HCT116 (cell line): ENCODE measurements around the gene PRKN.

Source experiments
- CBX3 ChIP-seq: IDR thresholded peaks from 2 replicates; pipeline ENCODE4 v1.6.1; 2012; ENCODE audit warnings: low read depth
- CTCF ChIP-seq, 3 experiments: fragments of 200-600 bp in 1 of 3; sonication (generic) in 1 of 3; IDR thresholded peaks in 2 of 3; conservative IDR thresholded peaks in 1 of 3; 2 replicates each; pipeline ENCODE4 v1.5.1; 2012 to 2017; ENCODE audit warnings: low read depth in 2 of 3, low read length in 2 of 3, antibody characterized with exemption in 1 of 3, borderline replicate concordance in 1 of 3, control low read depth in 1 of 3, mild to moderate bottlenecking in 1 of 3, mixed read lengths in 1 of 3, mixed run types in 1 of 3, moderate library complexity in 1 of 3; ENCODE audit not compliant: insufficient read depth in 1 of 3
- EGR1 ChIP-seq: IDR thresholded peaks from 2 replicates; pipeline ENCODE4 v1.6.1; 2012; ENCODE audit warnings: low read depth
- EZH2 ChIP-seq: fragments of 200-600 bp; sonication (generic); IDR thresholded peaks from 2 replicates; pipeline ENCODE4 v1.6.1; 2017; ENCODE audit warnings: antibody characterized with exemption, mixed run types
- EZH2phosphoT487 ChIP-seq: fragments of 200-600 bp; IDR thresholded peaks from 2 replicates; pipeline ENCODE4 v1.6.1; 2018; ENCODE audit warnings: antibody characterized with exemption, borderline replicate concordance
- JUND ChIP-seq: IDR thresholded peaks from 2 replicates; pipeline ENCODE4 v1.6.1; 2012
- MAX ChIP-seq: IDR thresholded peaks from 2 replicates; pipeline ENCODE4 v1.6.1; 2012
- POLR2A ChIP-seq: IDR thresholded peaks from 2 replicates; pipeline ENCODE4 v1.7.0; 2011; ENCODE audit warnings: borderline replicate concordance; ENCODE audit not compliant: insufficient read depth, insufficient read length; ENCODE audit errors: extremely low read depth
- POLR2AphosphoS5 ChIP-seq: IDR thresholded peaks from 2 replicates; pipeline ENCODE4 v1.6.1; 2011; ENCODE audit warnings: mild to moderate bottlenecking, low read depth, low read length, moderate library complexity
- REST ChIP-seq: IDR thresholded peaks from 2 replicates; pipeline ENCODE4 v1.6.1; 2012; ENCODE audit warnings: low read depth
- SIN3A ChIP-seq: IDR thresholded peaks from 2 replicates; pipeline ENCODE4 v1.6.1; 2012; ENCODE audit warnings: low read depth
- ZFX ChIP-seq: fragments of 450-650 bp; IDR thresholded peaks from 2 replicates; pipeline ENCODE4 v1.6.1; 2017

DNA sequence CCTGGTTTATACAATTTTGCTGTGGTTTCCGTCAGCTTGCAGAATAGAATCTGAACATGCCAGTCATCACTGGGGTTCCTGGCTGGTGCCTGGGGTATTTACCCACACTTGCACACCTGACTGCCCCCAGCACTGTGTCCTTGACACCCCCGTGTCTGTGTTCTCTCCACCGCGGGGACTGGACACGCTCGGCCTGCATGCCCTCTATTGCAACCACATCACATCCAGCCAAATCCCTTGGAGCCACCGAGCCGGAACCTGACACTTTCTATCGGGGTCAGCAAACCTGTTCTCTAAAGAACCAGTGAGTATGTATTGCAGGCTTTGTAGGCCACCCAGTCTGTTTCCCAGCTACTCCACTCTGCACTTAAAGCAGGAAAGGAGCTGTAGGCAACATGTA is 527.5 kb downstream of the PRKN start:
- no peak for TF ChIP-seq CTCF (IDR thresholded peaks at IDR 0.05 in 2 of 3, conservative IDR thresholded peaks at IDR 0.05 in 1 of 3; ENCODE audit: borderline replicate concordance in 1 of 3, insufficient read depth in 1 of 3, low read depth in 2 of 3, low read length in 2 of 3)
- no peak for TF ChIP-seq CBX3
- TF ChIP-seq POLR2AphosphoS5, result no peak
- no peak for TF ChIP-seq EGR1
- no peak for TF ChIP-seq REST
- no peak for TF ChIP-seq ZFX
- no peak for TF ChIP-seq JUND
- TF ChIP-seq SIN3A, result no peak
- no peak for TF ChIP-seq POLR2A
- no peak for TF ChIP-seq MAX
- TF ChIP-seq EZH2phosphoT487, result no peak
- no peak for TF ChIP-seq EZH2
